ENCODE measurements around the gene ELMO1. TPM values are rescaled to one million over a fixed set of nuclear protein-coding genes. Genes with fewer than 3 reads are reported as not detected.

The ELMO1 gene
- total RNA-seq, 2 donors from 2014 or later, result 5.6 to 16.1 TPM

- intact Hi-C loops (cut with DNase I, micrococcal nuclease), result no loop called here
- DNase-seq (no peak), ATAC-seq (no peak)
These were observed 88.2 kb downstream of the ELMO1 start for GRCh38 chr7:37360484-37360883.

DNA sequence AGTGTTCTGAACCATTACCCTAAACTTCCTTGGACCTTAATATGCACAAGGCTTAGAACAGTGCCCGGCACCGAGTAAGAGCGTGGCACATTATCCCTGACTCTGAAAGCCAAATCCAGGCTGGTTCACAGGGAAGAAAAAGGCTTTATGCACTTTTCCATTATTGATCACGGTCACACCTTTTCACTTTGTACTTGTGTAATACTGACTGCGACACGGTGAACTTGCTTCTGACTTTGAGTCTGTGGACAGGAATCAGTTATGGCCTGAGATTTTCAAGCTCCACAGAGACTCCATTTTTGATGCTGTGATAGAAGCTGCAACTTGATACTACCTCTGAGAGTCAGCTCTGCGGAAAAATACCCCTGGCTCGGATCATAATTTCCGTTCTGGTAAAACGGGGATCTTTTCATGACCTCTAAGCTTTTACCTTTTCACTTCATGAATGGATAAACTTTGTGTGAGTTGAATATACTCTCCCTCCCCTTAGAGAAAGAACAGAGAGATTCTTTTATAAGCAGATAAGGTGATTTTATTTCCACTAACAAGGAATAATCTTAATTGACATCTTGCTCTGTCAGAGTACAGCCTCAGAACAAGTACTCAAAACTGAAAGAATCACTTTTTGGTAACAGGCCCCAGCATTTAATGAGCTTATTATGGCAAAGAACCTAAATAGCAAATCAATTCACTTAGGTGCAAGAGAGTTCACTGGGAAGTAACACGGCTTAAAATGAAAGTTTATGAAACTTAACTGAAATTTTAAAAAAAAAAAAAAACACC is 88.8 kb downstream of the ELMO1 start:
- ATAC-seq, result no peak
- intact Hi-C loops (cut with DNase I, micrococcal nuclease), result no loop called here
- DNase-seq, result no peak

DNA sequence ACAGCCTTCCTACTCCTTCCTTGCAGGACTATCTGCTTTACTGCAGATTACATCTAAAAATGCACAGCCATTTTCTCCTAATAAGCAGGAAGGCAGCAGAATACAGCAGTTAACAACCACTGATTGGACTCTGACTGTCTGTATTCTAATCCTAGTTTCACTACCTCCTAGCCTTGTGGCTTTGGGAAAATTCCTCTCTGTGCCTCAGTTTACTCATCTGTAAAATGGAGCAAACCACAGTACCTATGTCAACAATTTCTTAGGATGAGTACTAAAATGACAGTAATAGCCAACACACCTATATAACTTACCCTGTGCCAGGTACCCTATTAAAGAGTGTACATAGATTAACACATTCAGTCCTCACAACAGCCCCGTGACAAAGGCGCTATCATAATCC is 89.5 kb downstream of the ELMO1 start:
- DNase-seq, result no peak
- intact Hi-C loops (cut with DNase I, micrococcal nuclease), result no loop called here
- no peak for ATAC-seq

DNA sequence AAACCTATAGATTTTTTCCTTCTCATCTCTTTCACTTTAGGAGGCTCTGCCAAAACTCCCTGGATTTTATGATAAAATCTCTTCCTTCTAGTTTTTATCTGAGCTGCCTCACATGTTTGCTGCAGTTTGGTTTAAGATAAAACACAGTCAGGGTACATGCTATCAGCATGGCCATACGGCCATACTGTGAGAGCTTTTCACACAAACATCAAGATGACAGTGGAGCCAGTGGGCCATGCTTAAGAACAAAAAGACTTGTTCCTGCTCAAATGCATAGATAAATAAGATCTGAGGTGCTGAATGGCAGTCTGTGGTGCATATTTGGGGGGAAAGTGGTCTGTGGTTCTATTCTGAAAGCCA is 91.0 kb downstream of the ELMO1 start:
- DNase-seq (no peak), ATAC-seq (no peak)
- intact Hi-C loops (cut with DNase I, micrococcal nuclease), result no loop called here

GRCh38 chr7:37356911-37357636 is 91.6 kb downstream of the ELMO1 start:
- no peak for DNase-seq
- intact Hi-C loops (cut with DNase I, micrococcal nuclease), result no loop called here
- no peak for ATAC-seq

GRCh38 chr7:37354656-37355131 is 94.0 kb downstream of the ELMO1 start:
- DNase-seq (peak; percentile 35 to 55), ATAC-seq (no peak)
- intact Hi-C loops (cut with DNase I, micrococcal nuclease), result no loop called here

DNA sequence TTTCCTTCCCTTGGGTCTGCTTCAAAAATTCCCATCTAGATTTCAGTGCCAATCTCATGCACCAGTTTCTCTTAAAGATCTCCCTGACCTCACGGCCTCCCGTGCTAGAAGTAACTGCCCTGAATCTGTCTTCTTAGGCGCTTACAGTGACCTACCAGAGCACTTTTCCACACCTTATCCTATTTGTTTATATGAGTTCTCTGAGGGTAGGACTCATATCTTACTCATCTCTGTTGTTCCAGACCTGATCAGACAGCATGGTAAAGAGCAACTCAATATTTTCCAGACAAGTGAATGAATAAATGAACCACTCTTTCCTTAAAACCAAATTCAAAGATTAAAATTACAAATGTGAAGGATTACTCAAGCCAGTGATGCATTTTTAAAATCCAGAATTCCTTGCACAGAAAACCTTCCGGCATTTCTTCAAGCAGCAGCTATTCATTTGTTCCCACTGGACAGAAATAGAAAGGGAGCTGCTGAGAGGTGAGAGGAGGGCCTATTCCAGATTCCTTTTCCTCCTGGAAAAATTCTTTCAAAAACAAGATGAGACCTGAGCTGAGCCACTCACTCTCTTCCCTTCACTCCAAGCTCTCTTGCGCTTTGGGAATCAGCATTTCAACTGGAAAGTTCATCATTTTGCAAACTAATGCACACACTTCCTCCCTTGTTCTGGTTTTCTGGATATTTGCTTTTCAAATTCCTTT is 94.6 kb downstream of the ELMO1 start:
- intact Hi-C loops (cut with DNase I, micrococcal nuclease), result no loop called here
- no peak for ATAC-seq
- no peak for DNase-seq

GRCh38 chr7:37352974-37353948 is 95.4 kb downstream of the ELMO1 start:
- ATAC-seq (no peak), DNase-seq (peak; percentile 28 to 50)
- intact Hi-C loops (cut with DNase I, micrococcal nuclease), result no loop called here

- intact Hi-C loops (cut with DNase I, micrococcal nuclease), result no loop called here
- no peak for ATAC-seq
These were observed 96.3 kb downstream of the ELMO1 start for GRCh38 chr7:37352251-37352880.

GRCh38 chr7:37351716-37352115 is 96.9 kb downstream of the ELMO1 start:
- ATAC-seq (no peak), DNase-seq (no peak)
- intact Hi-C loops (cut with DNase I, micrococcal nuclease), result no loop called here

More at GRCh38 chr7:37352251-37352880, 96.3 kb downstream of the ELMO1 start:
- no peak for DNase-seq

DNA sequence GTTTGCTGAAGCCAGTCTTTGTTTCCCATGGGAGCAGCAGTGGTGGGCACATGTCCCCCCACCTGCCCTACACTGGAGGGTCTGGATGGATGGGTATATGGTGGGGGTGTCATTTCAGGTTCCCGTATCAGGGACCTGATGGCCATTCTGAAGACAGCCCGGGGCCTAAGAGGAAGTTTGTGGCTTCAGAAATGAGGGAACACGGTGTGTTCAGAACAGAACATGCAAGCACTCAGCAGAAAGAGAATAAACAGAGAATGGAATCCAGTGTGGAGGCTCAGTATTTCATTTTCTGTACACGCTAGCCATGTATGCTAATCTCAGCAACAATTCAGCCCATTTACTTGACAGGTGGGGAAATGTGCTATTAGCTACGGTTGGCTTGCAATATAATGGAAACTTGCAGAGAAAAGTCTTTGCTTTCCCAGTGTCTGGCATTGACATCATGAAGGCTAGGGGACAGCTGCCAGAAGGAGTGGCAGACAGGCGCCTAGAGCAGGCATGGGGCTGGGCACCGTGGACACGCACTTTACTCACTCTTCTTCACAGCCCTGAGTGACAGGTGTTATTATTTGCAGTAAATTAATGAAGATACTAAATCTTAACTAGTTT is 98.6 kb downstream of the ELMO1 start:
- no peak for ATAC-seq
- intact Hi-C loops (cut with DNase I, micrococcal nuclease), result no loop called here
- no peak for DNase-seq

- intact Hi-C loops (cut with DNase I, micrococcal nuclease), result no loop called here
- ATAC-seq (no peak), DNase-seq (no peak)
These were observed 99.7 kb downstream of the ELMO1 start for GRCh38 chr7:37348982-37349381.

DNA sequence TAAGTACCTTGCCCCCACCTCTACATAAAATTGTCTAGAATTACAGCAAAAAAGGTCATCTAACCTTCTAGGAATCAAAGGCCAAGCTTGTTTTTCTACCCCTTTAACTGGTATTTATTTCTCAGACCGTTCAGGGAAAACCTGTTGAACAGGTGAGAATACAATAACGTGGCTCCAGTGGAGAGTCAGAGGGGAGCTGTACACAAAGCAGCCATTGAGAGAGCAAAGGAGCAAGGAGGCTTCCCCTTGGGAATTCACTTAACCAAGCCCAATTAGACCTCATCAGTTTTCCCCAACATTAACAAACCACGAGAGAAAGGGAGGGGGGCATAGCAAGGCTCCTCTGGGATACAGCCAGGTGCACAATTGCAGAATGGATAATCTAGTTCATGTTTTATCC is 101.9 kb downstream of the ELMO1 start:
- ATAC-seq, result peak; percentile 59
- intact Hi-C loops (cut with DNase I, micrococcal nuclease), result no loop called here

DNA sequence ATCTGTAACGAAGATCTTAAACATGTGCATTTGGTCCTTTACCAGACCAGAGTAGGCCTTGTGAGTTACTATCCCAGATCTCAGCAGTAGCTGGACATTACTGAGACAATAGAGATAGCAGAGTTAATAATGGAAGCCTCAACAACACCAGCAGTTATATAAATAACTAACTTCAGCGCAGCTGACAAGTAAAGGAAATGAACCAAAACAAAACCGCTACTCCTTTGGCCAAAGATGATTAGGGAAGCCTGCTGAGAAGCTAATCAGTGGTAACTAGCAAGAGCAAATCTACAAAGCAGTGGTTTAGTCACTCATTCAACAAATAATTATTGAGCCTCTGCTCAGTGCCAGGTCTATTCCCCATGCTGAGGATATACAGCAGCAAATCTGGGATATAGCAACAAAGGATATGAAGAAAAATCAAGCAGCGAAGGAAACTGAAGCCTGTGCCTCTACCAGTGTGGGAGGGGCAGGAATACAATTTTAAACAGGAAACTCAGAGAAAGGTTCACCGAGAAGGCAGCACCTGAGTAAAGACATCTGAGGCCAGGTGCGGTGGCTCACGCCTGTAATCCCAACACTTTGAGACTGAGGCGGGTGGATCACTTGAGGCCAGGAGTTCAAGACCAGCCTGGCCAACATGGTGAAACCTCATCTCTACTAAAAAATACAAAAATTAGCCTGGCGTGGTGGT is 103.6 kb downstream of the ELMO1 start:
- no peak for ATAC-seq
- intact Hi-C loops (cut with DNase I, micrococcal nuclease), result no loop called here
- no peak for DNase-seq

More for the DNA sequence above, 101.9 kb downstream of the ELMO1 start:
- no peak for DNase-seq

- ATAC-seq (peak; percentile 30), DNase-seq (peak; percentile 31 to 46)
- intact Hi-C loops (cut with DNase I, micrococcal nuclease), result no loop called here
These were observed 105.8 kb downstream of the ELMO1 start for GRCh38 chr7:37342688-37343471.

GRCh38 chr7:37342176-37342687 is 106.4 kb downstream of the ELMO1 start:
- no peak for DNase-seq
- intact Hi-C loops (cut with DNase I, micrococcal nuclease), result no loop called here
- ATAC-seq, result no peak

Data from left colon (tissue), 2 donors.